HG03066 (cell line): ENCODE data around the gene ABCA3.
"Not testable (repeated sequence)": the region's sequence is repeated elsewhere in the genome, so short reads cannot be mapped to it uniquely, and the experiment has no call there.

Source experiments
- ATAC-seq: cut with Tn5 transposase; IDR thresholded peaks from one replicate; pipeline ENCODE4 v1.9.1; 2021; ENCODE audit warnings: low read depth; ENCODE audit not compliant: unreplicated experiment

The ABCA3 gene

GRCh38 chr16:2340564-2341455 lies at the start of gene ABCA3:
ABCA3 (minus strand) TSS chr16:2340728; CDS start chr16:2326466, 14,262 bp downstream.
- peak; percentile 80 for ATAC-seq

GRCh38 chr16:2388875-2389433 lies 48.4 kb upstream of the ABCA3 start:
- ATAC-seq = no peak

- no peak for ATAC-seq
Measured at GRCh38 chr16:2388139-2388874, 47.8 kb upstream of the ABCA3 start.

- ATAC-seq = no peak
Measured at GRCh38 chr16:2386990-2387389, 46.5 kb upstream of the ABCA3 start.

- ATAC-seq = not testable (repeated sequence)
Measured at GRCh38 chr16:2385982-2386381, 45.5 kb upstream of the ABCA3 start.

- ATAC-seq = no peak
Measured at GRCh38 chr16:2385190-2385836, 44.8 kb upstream of the ABCA3 start.

- ATAC-seq = no peak
Measured at GRCh38 chr16:2384426-2384825, 43.9 kb upstream of the ABCA3 start.

- ATAC-seq = no peak
Measured at GRCh38 chr16:2383501-2383900, 43.0 kb upstream of the ABCA3 start.

- ATAC-seq = no peak
Measured at GRCh38 chr16:2374644-2375043, 34.1 kb upstream of the ABCA3 start.

- no peak for ATAC-seq
Measured at GRCh38 chr16:2373176-2373575, 32.6 kb upstream of the ABCA3 start.

- ATAC-seq = no peak
Measured at GRCh38 chr16:2372684-2373083, 32.2 kb upstream of the ABCA3 start.

GRCh38 chr16:2371421-2371820 lies 30.9 kb upstream of the ABCA3 start:
- ATAC-seq = no peak

- no peak for ATAC-seq
Measured at GRCh38 chr16:2370721-2371120, 30.2 kb upstream of the ABCA3 start.

GRCh38 chr16:2366660-2367309 lies 26.3 kb upstream of the ABCA3 start:
- no peak for ATAC-seq

- ATAC-seq = no peak
Measured at GRCh38 chr16:2365397-2366294, 25.1 kb upstream of the ABCA3 start.

- ATAC-seq = no peak
Measured at GRCh38 chr16:2364638-2365210, 24.2 kb upstream of the ABCA3 start.

- ATAC-seq = no peak
Measured at GRCh38 chr16:2362218-2362617, 21.7 kb upstream of the ABCA3 start.

- ATAC-seq = no peak
Measured at GRCh38 chr16:2361129-2361528, 20.6 kb upstream of the ABCA3 start.

- no peak for ATAC-seq
Measured at GRCh38 chr16:2359919-2360318, 19.4 kb upstream of the ABCA3 start.
